Activated gamma-delta T cell treated with Interleukin-2 at 50 U/mL for 16 hours (primary cell): ENCODE data around the gene TMEM117.
"Not testable (repeated sequence)": the region's sequence is repeated elsewhere in the genome, so short reads cannot be mapped to it uniquely, and the experiment has no call there.

Source experiments
- DNase-seq: peaks from one replicate; pipeline ENCODE4 v3.0.0-alpha.2; 2020

TMEM117 gene

GRCh38 chr12:44245932-44246331 is 410.1 kb downstream of the TMEM117 start:
- DNase-seq, result no peak

GRCh38 chr12:44246482-44247105 is 410.7 kb downstream of the TMEM117 start:
- no peak for DNase-seq

- DNase-seq, result no peak
Measured at GRCh38 chr12:44247588-44247987, 411.7 kb downstream of the TMEM117 start.

GRCh38 chr12:44248436-44248835 is 412.6 kb downstream of the TMEM117 start:
- DNase-seq, result no peak

- not testable (repeated sequence) for DNase-seq
Measured at GRCh38 chr12:44250440-44250839, 414.6 kb downstream of the TMEM117 start.

GRCh38 chr12:44253338-44253856 is 417.5 kb downstream of the TMEM117 start:
- no peak for DNase-seq

GRCh38 chr12:44258246-44258645 is 422.4 kb downstream of the TMEM117 start:
- DNase-seq, result no peak

- no peak for DNase-seq
Measured at GRCh38 chr12:44259890-44260289, 424.0 kb downstream of the TMEM117 start.

- DNase-seq, result no peak
Measured at GRCh38 chr12:44260581-44260980, 424.7 kb downstream of the TMEM117 start.

GRCh38 chr12:44285321-44285960 is 449.6 kb downstream of the TMEM117 start:
- DNase-seq, result no peak

- DNase-seq, result no peak
Measured at GRCh38 chr12:44286336-44286735, 450.5 kb downstream of the TMEM117 start.

GRCh38 chr12:44286821-44287505 is 451.1 kb downstream of the TMEM117 start:
- no peak for DNase-seq

- DNase-seq, result no peak
Measured at GRCh38 chr12:44287545-44287944, 451.7 kb downstream of the TMEM117 start.

GRCh38 chr12:44294649-44295048 is 458.8 kb downstream of the TMEM117 start:
- DNase-seq, result no peak

- DNase-seq, result no peak
Measured at GRCh38 chr12:44295958-44296623, 460.2 kb downstream of the TMEM117 start.

- no peak for DNase-seq
Measured at GRCh38 chr12:44296624-44297197, 460.8 kb downstream of the TMEM117 start.

GRCh38 chr12:44299524-44299923 is 463.6 kb downstream of the TMEM117 start:
- no peak for DNase-seq

GRCh38 chr12:44307506-44308168 is 471.8 kb downstream of the TMEM117 start:
- DNase-seq, result no peak

GRCh38 chr12:44313188-44313587 is 477.3 kb downstream of the TMEM117 start:
- no peak for DNase-seq

GRCh38 chr12:44314007-44314500 is 478.2 kb downstream of the TMEM117 start:
- DNase-seq, result no peak

- DNase-seq, result no peak
Measured at GRCh38 chr12:44317651-44318126, 481.8 kb downstream of the TMEM117 start.

GRCh38 chr12:44331269-44331668 is 495.4 kb downstream of the TMEM117 start:
- DNase-seq, result no peak
